Measurements from ENCODE around the gene HNRNPLL. TPM values are rescaled to one million over a fixed set of nuclear protein-coding genes. Genes with fewer than 3 reads are reported as not detected.
"Not testable (repeated sequence)": the region's sequence is repeated elsewhere in the genome, so short reads cannot be mapped to it uniquely, and the experiment has no call there.

The HNRNPLL gene
- total RNA-seq: 48.0 TPM

GRCh38 chr2:38602732-38603401, at the start of gene HNRNPLL:
TSS of gene HNRNPLL (minus strand) at chr2:38602928. CDS start at chr2:38602626, 302 bp downstream.
- Histone ChIP-seq H3K27me3 (ENCODE audit: control insufficient read depth in 3 of 3, insufficient read depth in 3 of 3, low read length in 3 of 3) (no peaks in the 10 kb centered on the region), H3K4me3 (ENCODE audit: low read length in 3 of 3) (peak within 1 kb of the TSS; percentile 75 to 86 (median 86)), H3K27ac (ENCODE audit: low read depth, low read length) (peak within 1 kb of the TSS; percentile 99), H3K4me1 (ENCODE audit: control insufficient read depth in 3 of 3, insufficient read depth in 3 of 3, low read length in 3 of 3) (peaks cover 25 to 34% (median 27%) of the 10 kb centered on the region in 3 donors), H3K36me3 (ENCODE audit: control insufficient read depth in 3 of 3, insufficient read depth in 3 of 3, low read length in 3 of 3) (no peaks in the 10 kb centered on the region), H3K9ac (ENCODE audit: low read depth in 1 of 3, low read length in 3 of 3) (peak within 1 kb of the TSS; percentile 88 to 97 (median 94)), H3K9me3 (ENCODE audit: control insufficient read depth in 3 of 3, low read length in 3 of 3) (no peaks in the 10 kb centered on the region)

GRCh38 chr2:38650717-38651116, 48.0 kb upstream of the HNRNPLL start:
- Histone ChIP-seq H3K27ac (ENCODE audit: low read depth, low read length) (no peak overlapping the region), H3K4me1 (ENCODE audit: control insufficient read depth in 3 of 3, insufficient read depth in 3 of 3, low read length in 3 of 3) (peaks cover 0 to 9% (median 0%) of the 10 kb centered on the region in 3 donors), H3K9me3 (ENCODE audit: control insufficient read depth in 3 of 3, low read length in 3 of 3) (no peaks in the 10 kb centered on the region)

GRCh38 chr2:38650012-38650411, 47.3 kb upstream of the HNRNPLL start:
- no peaks in the 10 kb centered on the region for H3K36me3 ChIP-seq (ENCODE audit: control insufficient read depth in 3 of 3, insufficient read depth in 3 of 3, low read length in 3 of 3)
- H3K27me3 ChIP-seq (ENCODE audit: control insufficient read depth in 3 of 3, insufficient read depth in 3 of 3, low read length in 3 of 3): no peaks in the 10 kb centered on the region
- no peak overlapping the region for H3K9ac ChIP-seq (ENCODE audit: low read depth in 1 of 3, low read length in 3 of 3)
- H3K9me3 ChIP-seq (ENCODE audit: control insufficient read depth in 3 of 3, low read length in 3 of 3): no peaks in the 10 kb centered on the region
- H3K4me1 ChIP-seq (ENCODE audit: control insufficient read depth in 3 of 3, insufficient read depth in 3 of 3, low read length in 3 of 3): peaks cover 0 to 9% (median 0%) of the 10 kb centered on the region in 3 donors
- no peak overlapping the region for H3K4me3 ChIP-seq (ENCODE audit: low read length in 3 of 3)
- no peak overlapping the region for H3K27ac ChIP-seq (ENCODE audit: low read depth, low read length)

More at GRCh38 chr2:38650717-38651116, 48.0 kb upstream of the HNRNPLL start:
- H3K36me3 ChIP-seq (ENCODE audit: control insufficient read depth in 3 of 3, insufficient read depth in 3 of 3, low read length in 3 of 3): no peaks in the 10 kb centered on the region
- no peak overlapping the region for H3K4me3 ChIP-seq (ENCODE audit: low read length in 3 of 3)
- H3K27me3 ChIP-seq (ENCODE audit: control insufficient read depth in 3 of 3, insufficient read depth in 3 of 3, low read length in 3 of 3): no peaks in the 10 kb centered on the region
- H3K9ac ChIP-seq (ENCODE audit: low read depth in 1 of 3, low read length in 3 of 3): no peak overlapping the region

GRCh38 chr2:38649176-38649728, 46.5 kb upstream of the HNRNPLL start:
- H3K27me3 ChIP-seq (ENCODE audit: control insufficient read depth in 3 of 3, insufficient read depth in 3 of 3, low read length in 3 of 3): no peaks in the 10 kb centered on the region
- no peak overlapping the region for H3K4me3 ChIP-seq (ENCODE audit: low read length in 3 of 3)
- H3K4me1 ChIP-seq (ENCODE audit: control insufficient read depth in 3 of 3, insufficient read depth in 3 of 3, low read length in 3 of 3): peaks cover 0 to 6% (median 0%) of the 10 kb centered on the region in 3 donors
- no peaks in the 10 kb centered on the region for H3K9me3 ChIP-seq (ENCODE audit: control insufficient read depth in 3 of 3, low read length in 3 of 3)
- no peak overlapping the region for H3K9ac ChIP-seq (ENCODE audit: low read depth in 1 of 3, low read length in 3 of 3)
- H3K36me3 ChIP-seq (ENCODE audit: control insufficient read depth in 3 of 3, insufficient read depth in 3 of 3, low read length in 3 of 3): no peaks in the 10 kb centered on the region
- H3K27ac ChIP-seq (ENCODE audit: low read depth, low read length): no peak overlapping the region

GRCh38 chr2:38648107-38648761, 45.5 kb upstream of the HNRNPLL start:
- Histone ChIP-seq H3K4me1 (ENCODE audit: control insufficient read depth in 3 of 3, insufficient read depth in 3 of 3, low read length in 3 of 3) (peaks cover 0 to 5% (median 0%) of the 10 kb centered on the region in 3 donors), H3K27ac (ENCODE audit: low read depth, low read length) (no peak overlapping the region)

GRCh38 chr2:38643683-38644511, 41.2 kb upstream of the HNRNPLL start:
- not testable (repeated sequence) for H3K27ac ChIP-seq (ENCODE audit: low read depth, low read length)

More at GRCh38 chr2:38648107-38648761, 45.5 kb upstream of the HNRNPLL start:
- Histone ChIP-seq H3K9ac (ENCODE audit: low read depth in 1 of 3, low read length in 3 of 3) (no peak overlapping the region), H3K9me3 (ENCODE audit: control insufficient read depth in 3 of 3, low read length in 3 of 3) (no peaks in the 10 kb centered on the region), H3K27me3 (ENCODE audit: control insufficient read depth in 3 of 3, insufficient read depth in 3 of 3, low read length in 3 of 3) (no peaks in the 10 kb centered on the region), H3K36me3 (ENCODE audit: control insufficient read depth in 3 of 3, insufficient read depth in 3 of 3, low read length in 3 of 3) (no peaks in the 10 kb centered on the region), H3K4me3 (ENCODE audit: low read length in 3 of 3) (no peak overlapping the region)

GRCh38 chr2:38643021-38643671, 40.4 kb upstream of the HNRNPLL start:
- Histone ChIP-seq H3K4me3 (ENCODE audit: low read length in 3 of 3) (no peak overlapping the region), H3K36me3 (ENCODE audit: control insufficient read depth in 3 of 3, insufficient read depth in 3 of 3, low read length in 3 of 3) (no peaks in the 10 kb centered on the region), H3K9me3 (ENCODE audit: control insufficient read depth in 3 of 3, low read length in 3 of 3) (no peaks in the 10 kb centered on the region), H3K9ac (ENCODE audit: low read depth in 1 of 3, low read length in 3 of 3) (no peak overlapping the region), H3K27ac (ENCODE audit: low read depth, low read length) (no peak overlapping the region), H3K4me1 (ENCODE audit: control insufficient read depth in 3 of 3, insufficient read depth in 3 of 3, low read length in 3 of 3) (no peaks in the 10 kb centered on the region), H3K27me3 (ENCODE audit: control insufficient read depth in 3 of 3, insufficient read depth in 3 of 3, low read length in 3 of 3) (no peaks in the 10 kb centered on the region)

More at GRCh38 chr2:38643683-38644511, 41.2 kb upstream of the HNRNPLL start:
- H3K36me3 ChIP-seq (ENCODE audit: control insufficient read depth in 3 of 3, insufficient read depth in 3 of 3, low read length in 3 of 3); H3K27me3 ChIP-seq (ENCODE audit: control insufficient read depth in 3 of 3, insufficient read depth in 3 of 3, low read length in 3 of 3); H3K9me3 ChIP-seq (ENCODE audit: control insufficient read depth in 3 of 3, low read length in 3 of 3); H3K4me3 ChIP-seq (ENCODE audit: low read length in 3 of 3); H3K9ac ChIP-seq (ENCODE audit: low read depth in 1 of 3, low read length in 3 of 3); H3K4me1 ChIP-seq (ENCODE audit: control insufficient read depth in 3 of 3, insufficient read depth in 3 of 3, low read length in 3 of 3): not testable (repeated sequence)

- H3K9me3 ChIP-seq (ENCODE audit: control insufficient read depth in 3 of 3, low read length in 3 of 3); H3K27ac ChIP-seq (ENCODE audit: low read depth, low read length); H3K36me3 ChIP-seq (ENCODE audit: control insufficient read depth in 3 of 3, insufficient read depth in 3 of 3, low read length in 3 of 3); H3K4me1 ChIP-seq (ENCODE audit: control insufficient read depth in 3 of 3, insufficient read depth in 3 of 3, low read length in 3 of 3); H3K27me3 ChIP-seq (ENCODE audit: control insufficient read depth in 3 of 3, insufficient read depth in 3 of 3, low read length in 3 of 3); H3K9ac ChIP-seq (ENCODE audit: low read depth in 1 of 3, low read length in 3 of 3); H3K4me3 ChIP-seq (ENCODE audit: low read length in 3 of 3): not testable (repeated sequence)
Measured at GRCh38 chr2:38642373-38643017, 39.8 kb upstream of the HNRNPLL start.

GRCh38 chr2:38636069-38636468, 33.3 kb upstream of the HNRNPLL start:
- no peak overlapping the region for H3K9ac ChIP-seq (ENCODE audit: low read depth in 1 of 3, low read length in 3 of 3)
- no peaks in the 10 kb centered on the region for H3K4me1 ChIP-seq (ENCODE audit: control insufficient read depth in 3 of 3, insufficient read depth in 3 of 3, low read length in 3 of 3)
- H3K4me3 ChIP-seq (ENCODE audit: low read length in 3 of 3): no peak overlapping the region
- H3K9me3 ChIP-seq (ENCODE audit: control insufficient read depth in 3 of 3, low read length in 3 of 3): no peaks in the 10 kb centered on the region
- no peaks in the 10 kb centered on the region for H3K36me3 ChIP-seq (ENCODE audit: control insufficient read depth in 3 of 3, insufficient read depth in 3 of 3, low read length in 3 of 3)
- H3K27me3 ChIP-seq (ENCODE audit: control insufficient read depth in 3 of 3, insufficient read depth in 3 of 3, low read length in 3 of 3): no peaks in the 10 kb centered on the region
- no peak overlapping the region for H3K27ac ChIP-seq (ENCODE audit: low read depth, low read length)

Measured in skeletal muscle tissue (tissue), 4 donors.